HL-60/S4 treated with phorbol 12-myristate 13-acetate at 8.2 ng/mL for 4 days and 3 days (cell line): Measurements from ENCODE around the gene PBX4.

Experiments used
- in situ Hi-C: fragments of 300-500 bp; cut with MboI; formaldehyde crosslinking; loops from 2 replicates; pipeline ENCODE4 v1.15.0; 2022; ENCODE audit warnings: low sequenced_read_pairs

PBX4 gene

GRCh38 chr19:19530423-19530804, 88.1 kb downstream of the PBX4 start:
- in situ Hi-C loops: loop anchor here (10.0 kb wide), 1 partner anchor 114 kb away; the partner anchor contains the start of gene GMIP

- in situ Hi-C loops: loop anchor here (10.0 kb wide), 1 partner anchor 115 kb away; the partner anchor contains the start of gene GMIP
Measured at GRCh38 chr19:19529783-19530422, 88.6 kb downstream of the PBX4 start.

GRCh38 chr19:19528721-19529490, 89.6 kb downstream of the PBX4 start, which contains the start of gene YJEFN3:
Gene YJEFN3, plus strand, starts transcription at chr19:19528911. Its CDS starts 22 bp downstream, at chr19:19528933.
- in situ Hi-C loops: no loop called here

- in situ Hi-C loops: no loop called here
Measured at GRCh38 chr19:19527674-19528625, 90.5 kb downstream of the PBX4 start.

GRCh38 chr19:19527371-19527656, 91.2 kb downstream of the PBX4 start:
- in situ Hi-C loops: no loop called here

GRCh38 chr19:19526581-19527370, 91.7 kb downstream of the PBX4 start:
- in situ Hi-C loops: no loop called here

GRCh38 chr19:19525611-19526380, 92.7 kb downstream of the PBX4 start:
- in situ Hi-C loops: no loop called here

GRCh38 chr19:19524053-19524452, 94.4 kb downstream of the PBX4 start:
- in situ Hi-C loops: no loop called here

- in situ Hi-C loops: no loop called here
Measured at GRCh38 chr19:19523177-19523576, 95.3 kb downstream of the PBX4 start.

- in situ Hi-C loops: no loop called here
Measured at GRCh38 chr19:19520989-19521388, 97.5 kb downstream of the PBX4 start.

- in situ Hi-C loops: no loop called here
Measured at GRCh38 chr19:19517235-19517619, 101.3 kb downstream of the PBX4 start.

GRCh38 chr19:19515642-19516519, 102.6 kb downstream of the PBX4 start, which contains the start of gene NDUFA13:
Gene NDUFA13, plus strand, starts transcription at chr19:19516225. Its CDS starts 14 bp downstream, at chr19:19516239.
- in situ Hi-C loops: no loop called here

GRCh38 chr19:19514881-19515641, 103.4 kb downstream of the PBX4 start, which contains the start of gene TSSK6:
Gene TSSK6, minus strand, starts transcription at chr19:19515548. Its CDS starts 121 bp downstream, at chr19:19515427.
- in situ Hi-C loops: no loop called here

GRCh38 chr19:19514215-19514657, 104.3 kb downstream of the PBX4 start:
- in situ Hi-C loops: no loop called here

GRCh38 chr19:19513682-19514081, 104.8 kb downstream of the PBX4 start:
- in situ Hi-C loops: no loop called here
